Endothelial cell (in vitro differentiated cells): ENCODE measurements around the gene KRT77. TPM values are rescaled to one million over a fixed set of nuclear protein-coding genes. Genes with fewer than 3 reads are reported as not detected.

Experiments
- DNase-seq: peaks from one replicate; pipeline ENCODE4 v3.0.0; 2021; ENCODE audit warnings: low spot score
- H3K27ac Mint-ChIP-seq: one replicate; pipeline ENCODE4 v1.8.0; 2021; ENCODE audit warnings: mixed read lengths, inconsistent platforms; ENCODE audit not compliant: unreplicated experiment
- H3K27me3 Mint-ChIP-seq: one replicate; pipeline ENCODE4 v1.8.0; 2021; ENCODE audit warnings: mild to moderate bottlenecking, moderate library complexity, mixed read lengths, inconsistent platforms; ENCODE audit not compliant: unreplicated experiment
- H3K36me3 Mint-ChIP-seq: one replicate; pipeline ENCODE4 v1.8.0; 2021; ENCODE audit warnings: mild to moderate bottlenecking, low read depth, mixed read lengths, inconsistent platforms; ENCODE audit not compliant: unreplicated experiment
- H3K4me1 Mint-ChIP-seq: one replicate; pipeline ENCODE4 v1.8.0; 2021; ENCODE audit warnings: mild to moderate bottlenecking, mixed read lengths, inconsistent platforms; ENCODE audit not compliant: unreplicated experiment
- H3K4me3 Mint-ChIP-seq: one replicate; pipeline ENCODE4 v1.8.0; 2021; ENCODE audit warnings: mild to moderate bottlenecking, mixed read lengths, inconsistent platforms; ENCODE audit not compliant: unreplicated experiment
- H3K9me3 Mint-ChIP-seq: one replicate; pipeline ENCODE4 v1.8.0; 2021; ENCODE audit warnings: mixed read lengths, inconsistent platforms; ENCODE audit not compliant: unreplicated experiment
- total RNA-seq: library from RNA; stranded (reverse); fragmentation: NEBNext Ultra II Directional; extraction: Animal tissue kit (Norgen Biotek cat#: 25700); gene quantifications from one replicate; pipeline ENCODE4 v1.2.1, GENCODE V29; 2021; ENCODE audit not compliant: unreplicated experiment
- TF ChIP-seq, protein P1 (sequence below): fragments of 200-600 bp; sonication (generic); IDR thresholded peaks from one replicate; pipeline ENCODE4 v1.5.0; 2021; ENCODE audit warnings: antibody characterized with exemption; ENCODE audit not compliant: unreplicated experiment

KRT77 gene
- total RNA-seq, 1 donor from 2014 or later: not detected

DNA sequence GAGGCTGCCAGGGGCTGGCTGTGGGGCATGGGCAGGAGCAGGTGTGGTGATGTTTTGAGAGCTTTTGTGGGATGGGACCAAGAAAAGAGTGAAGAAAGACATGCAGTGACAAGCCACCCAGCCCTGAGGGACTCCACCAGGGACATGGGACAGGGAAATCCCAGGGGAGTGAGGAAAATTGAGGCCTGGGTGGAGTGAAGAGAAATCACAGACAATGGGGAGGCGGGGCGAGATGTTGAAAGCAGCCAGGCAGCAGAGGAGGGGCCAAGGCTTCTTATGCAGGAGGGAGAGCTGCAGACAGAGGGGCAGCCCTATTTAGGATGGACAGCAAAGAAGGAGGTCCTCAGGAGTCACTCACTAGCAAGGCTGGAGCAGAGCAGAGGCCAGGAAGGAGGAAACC lies 18.9 kb downstream of the KRT77 start:
- Mint-ChIP-seq H3K9me3 (no peaks in the 10 kb centered on the region), H3K27ac (no peak overlapping the region), H3K27me3 (peaks cover 16% of the 10 kb centered on the region), H3K4me1 (no peaks in the 10 kb centered on the region), H3K36me3 (no peaks in the 10 kb centered on the region), H3K4me3 (no peak overlapping the region)
- no peak for DNase-seq
- TF ChIP-seq, protein P1, sequence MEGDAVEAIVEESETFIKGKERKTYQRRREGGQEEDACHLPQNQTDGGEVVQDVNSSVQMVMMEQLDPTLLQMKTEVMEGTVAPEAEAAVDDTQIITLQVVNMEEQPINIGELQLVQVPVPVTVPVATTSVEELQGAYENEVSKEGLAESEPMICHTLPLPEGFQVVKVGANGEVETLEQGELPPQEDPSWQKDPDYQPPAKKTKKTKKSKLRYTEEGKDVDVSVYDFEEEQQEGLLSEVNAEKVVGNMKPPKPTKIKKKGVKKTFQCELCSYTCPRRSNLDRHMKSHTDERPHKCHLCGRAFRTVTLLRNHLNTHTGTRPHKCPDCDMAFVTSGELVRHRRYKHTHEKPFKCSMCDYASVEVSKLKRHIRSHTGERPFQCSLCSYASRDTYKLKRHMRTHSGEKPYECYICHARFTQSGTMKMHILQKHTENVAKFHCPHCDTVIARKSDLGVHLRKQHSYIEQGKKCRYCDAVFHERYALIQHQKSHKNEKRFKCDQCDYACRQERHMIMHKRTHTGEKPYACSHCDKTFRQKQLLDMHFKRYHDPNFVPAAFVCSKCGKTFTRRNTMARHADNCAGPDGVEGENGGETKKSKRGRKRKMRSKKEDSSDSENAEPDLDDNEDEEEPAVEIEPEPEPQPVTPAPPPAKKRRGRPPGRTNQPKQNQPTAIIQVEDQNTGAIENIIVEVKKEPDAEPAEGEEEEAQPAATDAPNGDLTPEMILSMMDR: no peak

DNA sequence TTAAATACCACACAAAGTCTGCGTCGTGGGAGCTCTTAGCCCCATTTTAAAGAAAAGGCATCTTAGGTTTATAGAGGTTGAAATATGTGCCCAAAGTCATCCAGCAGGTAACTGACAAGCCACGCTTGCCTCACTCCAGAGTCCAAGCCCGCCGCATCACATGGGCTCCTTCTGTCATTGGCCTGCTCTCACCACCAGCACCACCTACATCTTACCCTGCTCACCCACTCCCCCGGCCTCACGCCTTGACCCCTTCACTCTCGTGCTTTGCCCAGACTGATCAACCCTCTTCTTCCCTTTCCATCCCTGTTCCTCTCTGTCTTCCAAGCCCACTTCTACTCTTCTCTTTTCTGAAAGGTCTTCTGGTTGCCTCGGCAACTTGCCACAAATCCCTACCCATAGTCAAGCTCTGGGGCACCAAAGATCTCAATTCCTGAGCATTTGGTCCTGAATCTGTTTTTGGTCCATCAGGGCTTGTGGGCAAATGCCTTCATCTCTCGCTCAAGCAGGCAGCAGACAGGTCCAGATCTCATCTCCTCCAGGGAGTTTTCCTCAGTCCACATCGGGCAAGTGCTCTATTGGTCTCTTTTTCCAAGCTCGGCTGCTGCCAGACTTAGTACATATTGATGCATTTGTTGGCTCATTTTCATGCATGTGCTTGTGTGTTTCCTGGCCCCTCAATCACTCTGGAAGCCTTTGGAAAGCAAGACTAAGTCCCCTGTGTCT lies 19.6 kb downstream of the KRT77 start:
- H3K4me3 Mint-ChIP-seq: no peak overlapping the region
- no peak overlapping the region for H3K27ac Mint-ChIP-seq
- TF ChIP-seq, protein P1: no peak
- peaks cover 16% of the 10 kb centered on the region for H3K27me3 Mint-ChIP-seq
- no peak for DNase-seq
- H3K36me3 Mint-ChIP-seq: no peaks in the 10 kb centered on the region
- no peaks in the 10 kb centered on the region for H3K4me1 Mint-ChIP-seq
- no peaks in the 10 kb centered on the region for H3K9me3 Mint-ChIP-seq

DNA sequence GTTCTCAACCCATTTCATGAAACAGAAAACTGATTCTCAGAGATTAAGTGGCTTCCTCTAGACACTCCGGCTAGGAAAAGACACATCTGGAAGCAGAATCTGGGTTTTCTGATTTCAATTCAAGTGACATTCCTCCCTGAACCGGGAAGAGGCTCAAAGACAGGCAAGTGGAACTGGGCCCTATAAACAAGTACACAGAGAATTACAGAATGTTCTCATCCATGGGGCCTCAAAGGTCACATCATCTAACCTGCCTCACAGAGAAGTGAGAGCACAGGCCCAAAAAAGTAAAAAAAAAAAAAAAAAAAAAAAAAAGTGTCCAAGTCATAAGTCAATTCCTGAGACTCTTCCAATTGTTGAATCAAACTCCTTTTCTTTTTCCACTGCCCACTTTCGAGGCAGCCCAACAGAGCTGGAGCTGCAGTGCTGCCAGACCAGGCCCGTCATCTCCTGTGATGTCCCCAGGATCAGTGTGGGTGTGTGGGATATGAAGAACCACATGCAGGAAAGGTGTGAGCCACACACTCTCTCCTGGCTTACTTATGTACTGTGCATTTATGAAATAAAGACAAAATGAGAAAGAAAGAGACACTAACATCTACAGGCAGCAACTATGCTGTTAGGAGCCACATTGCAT lies 20.3 kb downstream of the KRT77 start:
- TF ChIP-seq, protein P1: no peak
- no peak overlapping the region for H3K4me3 Mint-ChIP-seq
- no peak for DNase-seq
- H3K36me3 Mint-ChIP-seq: no peaks in the 10 kb centered on the region
- H3K27me3 Mint-ChIP-seq: peaks cover 16% of the 10 kb centered on the region
- no peak overlapping the region for H3K27ac Mint-ChIP-seq
- no peaks in the 10 kb centered on the region for H3K9me3 Mint-ChIP-seq
- H3K4me1 Mint-ChIP-seq: no peaks in the 10 kb centered on the region

DNA sequence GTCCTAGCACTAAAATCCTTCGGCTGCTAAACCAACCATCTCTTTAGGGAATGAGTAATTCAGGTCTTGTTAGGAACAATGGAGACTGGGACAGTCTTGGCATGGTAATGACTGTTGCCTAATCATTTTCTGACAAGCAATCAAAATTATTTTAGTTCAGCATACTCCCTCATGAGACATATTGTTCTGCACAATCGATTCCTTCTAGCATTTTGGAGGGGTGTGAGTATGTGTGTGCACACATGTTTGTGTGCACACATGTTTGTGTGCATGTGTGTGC lies 21.0 kb downstream of the KRT77 start:
- no peak for DNase-seq
- TF ChIP-seq, protein P1: no peak
- Mint-ChIP-seq H3K4me1 (no peaks in the 10 kb centered on the region), H3K36me3 (no peaks in the 10 kb centered on the region), H3K27me3 (peaks cover 11% of the 10 kb centered on the region), H3K9me3 (no peaks in the 10 kb centered on the region), H3K27ac (no peak overlapping the region), H3K4me3 (no peak overlapping the region)
